CD4-positive, alpha-beta memory T cell (primary cell): ENCODE data around the gene MEGF6. TPM values are rescaled to one million over a fixed set of nuclear protein-coding genes. Genes with fewer than 3 reads are reported as not detected.
"Not testable (repeated sequence)": the region's sequence is repeated elsewhere in the genome, so short reads cannot be mapped to it uniquely, and the experiment has no call there.

Experiments
- CTCF ChIA-PET: fragments of 350-600 bp; sonication (Branson Sonifier 250); formaldehyde crosslinking; loops from one replicate; lab custom pipeline; 2021; ENCODE audit warnings: inconsistent platforms; ENCODE audit not compliant: partially characterized antibody; lab: Charles Lee
- POLR2A ChIA-PET: fragments of 350-600 bp; sonication (Branson Sonifier 250); formaldehyde crosslinking; loops from one replicate; lab custom pipeline; 2021; ENCODE audit not compliant: partially characterized antibody; lab: Charles Lee
- DNase-seq, 5 donors: peaks; one replicate each; pipeline versions ENCODE4 v3.0.0 to v3.0.0-alpha.2; 2020 to 2022; ENCODE audit warnings: mixed read lengths in 1 of 5
- H3K27ac ChIP-seq: one replicate; pipeline ENCODE4 v1.7.0; 2013; ENCODE audit warnings: low read depth, low read length
- H3K27me3 ChIP-seq: 2 replicates; pipeline ENCODE4 v1.7.0; 2013; ENCODE audit warnings: mild to moderate bottlenecking, low read length, moderate library complexity; ENCODE audit not compliant: insufficient read depth
- H3K36me3 ChIP-seq: 2 replicates; pipeline ENCODE4 v1.7.0; 2013; ENCODE audit warnings: mild to moderate bottlenecking, low read length, moderate library complexity; ENCODE audit not compliant: insufficient read depth
- H3K4me1 ChIP-seq: 2 replicates; pipeline ENCODE4 v1.7.0; 2013; ENCODE audit warnings: mild to moderate bottlenecking, low read length, moderate library complexity; ENCODE audit not compliant: insufficient read depth
- H3K4me3 ChIP-seq, 2 donors: one replicate each; pipeline ENCODE4 v1.7.0; 2013; ENCODE audit warnings: low read length in 2 of 2, mild to moderate bottlenecking in 1 of 2
- H3K9me3 ChIP-seq, 2 donors: one replicate each; pipeline ENCODE4 v1.7.0; 2013; ENCODE audit warnings: low read length in 2 of 2, control low read depth in 1 of 2; ENCODE audit not compliant: control insufficient read depth in 1 of 2
- H3K27ac Mint-ChIP-seq, 7 donors: one replicate each; pipeline ENCODE4 v1.8.0; 2020 to 2021; ENCODE audit warnings: mixed read lengths in 7 of 7, mild to moderate bottlenecking in 6 of 7, inconsistent platforms in 3 of 7, moderate library complexity in 3 of 7
- H3K27me3 Mint-ChIP-seq, 2 donors: one replicate each; pipeline ENCODE4 v1.8.0; 2020 to 2021; ENCODE audit warnings: mixed read lengths in 2 of 2
- H3K36me3 Mint-ChIP-seq, 2 donors: one replicate each; pipeline ENCODE4 v1.8.0; 2020 to 2021; ENCODE audit warnings: mixed read lengths in 2 of 2, inconsistent platforms in 1 of 2, mild to moderate bottlenecking in 1 of 2
- H3K4me1 Mint-ChIP-seq, 4 donors: one replicate each; pipeline ENCODE4 v1.8.0; 2020 to 2021; ENCODE audit warnings: mixed read lengths in 4 of 4, mild to moderate bottlenecking in 1 of 4
- H3K4me3 Mint-ChIP-seq, 8 donors: one replicate each; pipeline ENCODE4 v1.8.0; 2020 to 2021; ENCODE audit warnings: mixed read lengths in 8 of 8, mild to moderate bottlenecking in 7 of 8, moderate library complexity in 6 of 8, inconsistent platforms in 3 of 8
- H3K9me3 Mint-ChIP-seq, 8 donors: one replicate each; pipeline ENCODE4 v1.8.0; 2020 to 2021; ENCODE audit warnings: mixed read lengths in 8 of 8, mild to moderate bottlenecking in 5 of 8, inconsistent platforms in 3 of 8, moderate library complexity in 1 of 8
- intact Hi-C: fragments of 100-400 bp; cut with micrococcal nuclease; formaldehyde crosslinking; loops from one replicate; pipeline ENCODE4 v1.15.1; 2023
- polyA plus RNA-seq, 2 donors: library from polyadenylated mRNA; unstranded; fragments of 300-500 nt; fragmentation: Illumina TruSeq; gene quantifications; one replicate each; pipeline ENCODE4 v1.2.3, GENCODE V29; 2021
- total RNA-seq, 2 experiments: library from RNA; stranded (reverse); gene quantifications; one replicate each; pipeline ENCODE4 v1.2.3, GENCODE V29; 2021

Gene MEGF6
- total and polyA plus RNA-seq, 4 experiments from 2014 or later, result 2.4 to 168 (median 87.0) TPM

- Mint-ChIP-seq H3K27me3 (no peaks in the 10 kb centered on the region), H3K4me3 (no peak overlapping the region), H3K4me1 (no peaks in the 10 kb centered on the region), H3K36me3 (no peaks in the 10 kb centered on the region), H3K9me3 (no peaks in the 10 kb centered on the region), H3K27ac (no peak overlapping the region)
- no peak overlapping the region for H3K27ac ChIP-seq
- DNase-seq, result no peak
- intact Hi-C loops, result no loop called here
- no peaks in the 10 kb centered on the region for H3K36me3 ChIP-seq
- no peak overlapping the region for H3K4me3 ChIP-seq
- ChIA-PET CTCF (no interaction called here), POLR2A (no interaction called here)
- no peaks in the 10 kb centered on the region for H3K9me3 ChIP-seq
- no peaks in the 10 kb centered on the region for H3K4me1 ChIP-seq
- H3K27me3 ChIP-seq, result no peaks in the 10 kb centered on the region
Measured at GRCh38 chr1:3590951-3591865, 20.1 kb downstream of the MEGF6 start.

- H3K27ac ChIP-seq, result no peak overlapping the region
- ChIA-PET POLR2A (no interaction called here), CTCF (no interaction called here)
- DNase-seq, result no peak
- H3K4me3 Mint-ChIP-seq, result no peak overlapping the region
- no peaks in the 10 kb centered on the region for H3K36me3 ChIP-seq
- no peak overlapping the region for H3K4me3 ChIP-seq
- no peaks in the 10 kb centered on the region for H3K9me3 Mint-ChIP-seq
- no peaks in the 10 kb centered on the region for H3K4me1 ChIP-seq
- intact Hi-C loops, result no loop called here
- H3K27ac Mint-ChIP-seq, result no peak overlapping the region
- no peaks in the 10 kb centered on the region for H3K9me3 ChIP-seq
- no peaks in the 10 kb centered on the region for H3K4me1 Mint-ChIP-seq
- H3K27me3 ChIP-seq, result no peaks in the 10 kb centered on the region
- H3K27me3 Mint-ChIP-seq, result no peaks in the 10 kb centered on the region
- no peaks in the 10 kb centered on the region for H3K36me3 Mint-ChIP-seq
Measured at GRCh38 chr1:3590139-3590763, 21.1 kb downstream of the MEGF6 start.

- no peaks in the 10 kb centered on the region for H3K9me3 Mint-ChIP-seq
- Histone ChIP-seq H3K27ac (no peak overlapping the region), H3K9me3 (no peaks in the 10 kb centered on the region), H3K36me3 (no peaks in the 10 kb centered on the region), H3K4me3 (no peak overlapping the region), H3K27me3 (no peaks in the 10 kb centered on the region), H3K4me1 (no peaks in the 10 kb centered on the region)
- no peaks in the 10 kb centered on the region for H3K27me3 Mint-ChIP-seq
- intact Hi-C loops, result loop anchor here (2.0 kb wide), 1 partner anchor 30 kb away; no protein-coding TSS in a partner anchor
- POLR2A ChIA-PET, result no interaction called here
- CTCF ChIA-PET, result no interaction called here
- H3K27ac Mint-ChIP-seq, result no peak overlapping the region
- no peak overlapping the region for H3K4me3 Mint-ChIP-seq
- no peak for DNase-seq
- no peaks in the 10 kb centered on the region for H3K4me1 Mint-ChIP-seq
- no peaks in the 10 kb centered on the region for H3K36me3 Mint-ChIP-seq
Measured at GRCh38 chr1:3588395-3588794, 22.9 kb downstream of the MEGF6 start.

- no peak overlapping the region for H3K27ac ChIP-seq
- Mint-ChIP-seq H3K9me3 (no peaks in the 10 kb centered on the region), H3K27me3 (no peaks in the 10 kb centered on the region), H3K4me1 (no peaks in the 10 kb centered on the region), H3K27ac (no peak overlapping the region), H3K36me3 (no peaks in the 10 kb centered on the region), H3K4me3 (no peak overlapping the region)
- H3K4me1 ChIP-seq, result no peaks in the 10 kb centered on the region
- no peaks in the 10 kb centered on the region for H3K9me3 ChIP-seq
- ChIA-PET CTCF (interaction anchor here (1.7 kb wide), 1 partner anchor 28 kb away, joined by 3 read pairs; no protein-coding TSS in a partner anchor), POLR2A (no interaction called here)
- intact Hi-C loops, result no loop called here
- no peak for DNase-seq
- H3K4me3 ChIP-seq, result no peak overlapping the region
- H3K36me3 ChIP-seq, result no peaks in the 10 kb centered on the region
- H3K27me3 ChIP-seq, result no peaks in the 10 kb centered on the region
Measured at GRCh38 chr1:3586986-3587759, 24.1 kb downstream of the MEGF6 start.

GRCh38 chr1:3585940-3586568 lies 25.3 kb downstream of the MEGF6 start:
- H3K4me3 Mint-ChIP-seq, result no peak overlapping the region
- ChIA-PET CTCF (interaction anchor here (0.6 to 1.7 kb wide), 2 partner anchors 29 to 101 kb away, joined by 3 to 4 read pairs; no protein-coding TSS in a partner anchor), POLR2A (no interaction called here)
- no peaks in the 10 kb centered on the region for H3K4me1 ChIP-seq
- no peaks in the 10 kb centered on the region for H3K36me3 ChIP-seq
- intact Hi-C loops, result no loop called here
- H3K9me3 ChIP-seq, result no peaks in the 10 kb centered on the region
- no peaks in the 10 kb centered on the region for H3K36me3 Mint-ChIP-seq
- no peak overlapping the region for H3K4me3 ChIP-seq
- no peak overlapping the region for H3K27ac Mint-ChIP-seq
- DNase-seq, result no peak
- no peaks in the 10 kb centered on the region for H3K27me3 Mint-ChIP-seq
- H3K4me1 Mint-ChIP-seq, result no peaks in the 10 kb centered on the region
- H3K27me3 ChIP-seq, result no peaks in the 10 kb centered on the region
- no peak overlapping the region for H3K27ac ChIP-seq
- no peaks in the 10 kb centered on the region for H3K9me3 Mint-ChIP-seq

GRCh38 chr1:3585353-3585868 lies 25.9 kb downstream of the MEGF6 start:
- H3K27ac ChIP-seq, DNase-seq, H3K9me3 Mint-ChIP-seq, H3K4me1 ChIP-seq, H3K9me3 ChIP-seq, H3K4me3 Mint-ChIP-seq, H3K4me1 Mint-ChIP-seq, H3K36me3 Mint-ChIP-seq, H3K27me3 Mint-ChIP-seq, H3K27me3 ChIP-seq, intact Hi-C loops, H3K4me3 ChIP-seq, POLR2A ChIA-PET, CTCF ChIA-PET, H3K36me3 ChIP-seq, H3K27ac Mint-ChIP-seq: not testable (repeated sequence)
